Thyroid gland (tissue), 4 donors: ENCODE measurements around the gene MKNK2. TPM values are rescaled to one million over a fixed set of nuclear protein-coding genes. Genes with fewer than 3 reads are reported as not detected.

Source experiments
- DNase-seq, 2 donors: peaks; one replicate each; pipeline ENCODE4 v3.0.0-alpha.2; 2019
- H3K27ac ChIP-seq, 3 donors: fragments of 200-600 bp; sonication (generic); 1 replicate in 2 of 3; 2 replicates in 1 of 3; pipeline ENCODE4 v1.5.1; 2016 to 2019; ENCODE audit warnings: mild to moderate bottlenecking in 1 of 3, moderate library complexity in 1 of 3
- H3K27me3 ChIP-seq: fragments of 200-600 bp; sonication (generic); one replicate; pipeline ENCODE4 v1.5.1; 2019
- H3K36me3 ChIP-seq, 2 donors: fragments of 200-600 bp; sonication (generic); one replicate each; pipeline ENCODE4 v1.5.1; 2016 to 2019
- H3K4me1 ChIP-seq, 2 donors: fragments of 200-600 bp; sonication (generic); one replicate each; pipeline ENCODE4 v1.5.1; 2017 to 2019
- H3K4me3 ChIP-seq, 3 donors: fragments of 200-600 bp; sonication (generic); replicated peaks in 1 of 3; 1 replicate in 2 of 3; 2 replicates in 1 of 3; pipeline ENCODE4 v1.5.1; 2016; ENCODE audit warnings: mild to moderate bottlenecking in 1 of 3
- H3K9me3 ChIP-seq: fragments of 200-600 bp; sonication (generic); one replicate; pipeline ENCODE4 v1.5.1; 2017
- POLR2A ChIP-seq, 2 donors: fragments of 450-650 bp; IDR thresholded peaks; one replicate each; pipeline ENCODE4 v1.6.1; 2017; ENCODE audit warnings: antibody characterized with exemption in 2 of 2, mild to moderate bottlenecking in 2 of 2, moderate library complexity in 1 of 2
- WGBS, 2 donors: methylation state at CpG; one replicate each; pipeline ENCODE4 v1.1.5; 2017; 5-methylcytosine and 5-hydroxymethylcytosine counted together
- intact Hi-C: fragments of 100-400 bp; cut with DNase I; formaldehyde crosslinking; loops from one replicate; pipeline ENCODE4 v1.15.1; 2023
- total RNA-seq, 4 donors: library from RNA; depleted of rRNA; stranded (reverse); fragments of >200 nt; gene quantifications; one replicate each; pipeline ENCODE4 v1.2.3, GENCODE V29; 2016
- TF ChIP-seq, protein P1 (sequence below), 6 experiments: fragments of 200-600 bp in 3 of 6; fragments of 450-650 bp in 3 of 6; sonication (generic) in 3 of 6; IDR thresholded peaks; one replicate each; pipeline ENCODE4 v1.5.1; 2016 to 2019; ENCODE audit warnings: antibody characterized with exemption in 6 of 6, mild to moderate bottlenecking in 2 of 6, inconsistent platforms in 1 of 6, moderate library complexity in 1 of 6

Gene MKNK2
- total RNA-seq, 4 donors from 2014 or later: 106 to 161 (median 123) TPM

GRCh38 chr19:2033115-2033824, 17.8 kb downstream of the MKNK2 start:
- 91 to 95% methylated on average over 6 of the region's 6 CpGs for WGBS, 2 donors
- H3K27ac ChIP-seq: peak overlapping the region; percentile 83 to 94 (median 93)
- peaks cover 1 to 4% of the 10 kb centered on the region in 2 donors for H3K36me3 ChIP-seq
- H3K9me3 ChIP-seq: no peaks in the 10 kb centered on the region
- H3K4me3 ChIP-seq: no peak overlapping the region
- H3K4me1 ChIP-seq: peaks cover 26 to 49% of the 10 kb centered on the region in 2 donors
- H3K27me3 ChIP-seq: no peaks in the 10 kb centered on the region
- no peak for DNase-seq
- TF ChIP-seq, protein P1, sequence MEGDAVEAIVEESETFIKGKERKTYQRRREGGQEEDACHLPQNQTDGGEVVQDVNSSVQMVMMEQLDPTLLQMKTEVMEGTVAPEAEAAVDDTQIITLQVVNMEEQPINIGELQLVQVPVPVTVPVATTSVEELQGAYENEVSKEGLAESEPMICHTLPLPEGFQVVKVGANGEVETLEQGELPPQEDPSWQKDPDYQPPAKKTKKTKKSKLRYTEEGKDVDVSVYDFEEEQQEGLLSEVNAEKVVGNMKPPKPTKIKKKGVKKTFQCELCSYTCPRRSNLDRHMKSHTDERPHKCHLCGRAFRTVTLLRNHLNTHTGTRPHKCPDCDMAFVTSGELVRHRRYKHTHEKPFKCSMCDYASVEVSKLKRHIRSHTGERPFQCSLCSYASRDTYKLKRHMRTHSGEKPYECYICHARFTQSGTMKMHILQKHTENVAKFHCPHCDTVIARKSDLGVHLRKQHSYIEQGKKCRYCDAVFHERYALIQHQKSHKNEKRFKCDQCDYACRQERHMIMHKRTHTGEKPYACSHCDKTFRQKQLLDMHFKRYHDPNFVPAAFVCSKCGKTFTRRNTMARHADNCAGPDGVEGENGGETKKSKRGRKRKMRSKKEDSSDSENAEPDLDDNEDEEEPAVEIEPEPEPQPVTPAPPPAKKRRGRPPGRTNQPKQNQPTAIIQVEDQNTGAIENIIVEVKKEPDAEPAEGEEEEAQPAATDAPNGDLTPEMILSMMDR (IDR thresholded peaks at IDR 0.05): no peak
- no peak for TF ChIP-seq POLR2A (IDR thresholded peaks at IDR 0.05)
- intact Hi-C loops: no loop called here

DNA sequence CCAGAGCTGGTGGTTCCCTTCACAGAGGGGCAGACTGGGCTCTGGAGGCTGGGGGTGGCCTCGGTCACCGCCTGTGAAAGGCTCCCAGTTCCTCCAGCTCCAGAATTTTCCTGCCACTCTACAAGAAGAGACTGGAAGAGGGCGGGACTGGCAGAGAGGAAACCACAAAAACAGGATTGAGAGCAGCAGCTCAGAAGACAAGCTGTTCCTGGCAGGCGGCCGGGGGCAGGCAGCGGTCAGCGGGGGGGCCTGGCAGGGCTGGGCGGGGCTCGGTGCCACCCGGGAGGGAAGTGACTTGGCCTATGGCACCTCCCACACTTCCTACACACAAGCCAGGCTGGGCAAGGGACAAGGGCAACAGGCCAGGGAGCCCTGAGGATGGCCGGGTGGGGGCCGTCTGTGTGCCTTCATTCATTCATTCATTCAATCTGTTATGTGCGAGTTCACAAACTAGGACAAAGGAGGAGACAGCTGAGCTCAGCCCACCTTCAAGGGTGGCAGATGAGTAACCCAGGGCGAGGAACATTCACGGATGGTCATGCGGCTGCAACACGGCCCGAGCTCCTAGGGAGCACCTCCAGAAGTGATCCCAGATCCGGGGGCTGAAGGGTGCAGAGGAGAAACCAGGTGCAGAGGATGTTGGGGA, 18.6 kb downstream of the MKNK2 start:
- H3K36me3 ChIP-seq: no peaks in the 10 kb centered on the region
- H3K9me3 ChIP-seq: no peaks in the 10 kb centered on the region
- no peaks in the 10 kb centered on the region for H3K27me3 ChIP-seq
- peak overlapping the region; percentile 93 to 97 (median 94) for H3K27ac ChIP-seq
- peaks cover 24 to 49% of the 10 kb centered on the region in 2 donors for H3K4me1 ChIP-seq
- intact Hi-C loops: no loop called here
- DNase-seq: peak; percentile 99
- TF ChIP-seq, protein P1 (IDR thresholded peaks at IDR 0.05): no peak
- TF ChIP-seq POLR2A (IDR thresholded peaks at IDR 0.05): peak in 1 of 2 donors; percentile 81
- 8 to 9% methylated on average over 12 to 19 of the region's 19 CpGs for WGBS, 2 donors
- H3K4me3 ChIP-seq: no peak overlapping the region

- peaks cover 24 to 37% of the 10 kb centered on the region in 2 donors for H3K4me1 ChIP-seq
- peak; percentile 66 to 72 for DNase-seq
- intact Hi-C loops: no loop called here
- H3K27me3 ChIP-seq: no peaks in the 10 kb centered on the region
- H3K4me3 ChIP-seq: no peak overlapping the region
- H3K36me3 ChIP-seq: no peaks in the 10 kb centered on the region
- no peaks in the 10 kb centered on the region for H3K9me3 ChIP-seq
- 38 to 46% methylated on average over 9 of the region's 9 CpGs for WGBS, 2 donors
- peak overlapping the region; percentile 36 to 68 (median 48) for H3K27ac ChIP-seq
- TF ChIP-seq, protein P1 (IDR thresholded peaks at IDR 0.05): peak in 3 of 6 experiments; percentile 33 to 41 (median 35)
- no peak for TF ChIP-seq POLR2A (IDR thresholded peaks at IDR 0.05)
Observed at GRCh38 chr19:2027361-2027760, 23.7 kb downstream of the MKNK2 start.

- Histone ChIP-seq H3K27me3 (no peaks in the 10 kb centered on the region), H3K4me1 (peaks cover 21 to 32% of the 10 kb centered on the region in 2 donors), H3K9me3 (no peaks in the 10 kb centered on the region), H3K4me3 (no peak overlapping the region), H3K36me3 (no peaks in the 10 kb centered on the region), H3K27ac (peak overlapping the region in 1 of 3 donors; percentile 68)
- TF ChIP-seq POLR2A (IDR thresholded peaks at IDR 0.05): no peak
- intact Hi-C loops: no loop called here
- DNase-seq: no peak
- 90 to 91% methylated on average over 10 of the region's 10 CpGs for WGBS, 2 donors
Observed at GRCh38 chr19:2026770-2027169, 24.3 kb downstream of the MKNK2 start.

GRCh38 chr19:2022289-2022688, 28.8 kb downstream of the MKNK2 start:
- H3K36me3 ChIP-seq: no peaks in the 10 kb centered on the region
- TF ChIP-seq, protein P1 (IDR thresholded peaks at IDR 0.05): no peak
- TF ChIP-seq POLR2A (IDR thresholded peaks at IDR 0.05): no peak
- intact Hi-C loops: no loop called here
- H3K27me3 ChIP-seq: no peaks in the 10 kb centered on the region
- no peak for DNase-seq
- no peaks in the 10 kb centered on the region for H3K9me3 ChIP-seq
- no peak overlapping the region for H3K27ac ChIP-seq
- H3K4me1 ChIP-seq: peaks cover 9 to 10% of the 10 kb centered on the region in 2 donors
- H3K4me3 ChIP-seq: no peak overlapping the region
- whole genome bisulfite sequencing, 2 donors: 96 to 98% methylated on average over 2 of the region's 2 CpGs
